HEK293 (cell line): ENCODE data around the gene DLG2.

Experiments used
- CTCF ChIA-PET: fragments of 350-600 bp; formaldehyde crosslinking; extraction: SDS; loops from one replicate; lab custom pipeline; 2021; ENCODE audit warnings: antibody characterized with exemption; lab: Yijun Ruan, JAX
- POLR2A ChIA-PET: fragments of 300-600 bp; formaldehyde crosslinking; extraction: SDS; loops from one replicate; lab custom pipeline; 2020; ENCODE audit warnings: antibody characterized with exemption, inconsistent platforms; lab: Yijun Ruan, JAX
- H3K27ac ChIP-seq: fragments of 200-500 bp; sonication (Bioruptor generic); 2 replicates; pipeline ENCODE4 v1.5.1; 2014; ENCODE audit warnings: low read depth, low read length, control low read depth, inconsistent platforms; ENCODE audit errors: extremely low read depth
- H3K36me3 ChIP-seq, 2 experiments: fragments of 200-500 bp in 1 of 2; sonication (Bioruptor generic) in 1 of 2; 1 replicate in 1 of 2; 2 replicates in 1 of 2; pipeline ENCODE4 v1.5.1; 2014 to 2017; ENCODE audit warnings: inconsistent platforms in 2 of 2, low read length in 2 of 2; ENCODE audit not compliant: control insufficient read depth in 2 of 2, insufficient read depth in 1 of 2
- H3K4me1 ChIP-seq: fragments of 200-500 bp; sonication (Bioruptor generic); 2 replicates; pipeline ENCODE4 v1.5.1; 2014; ENCODE audit warnings: mild to moderate bottlenecking, low read length, inconsistent platforms; ENCODE audit not compliant: control insufficient read depth, insufficient read depth
- H3K4me3 ChIP-seq: 2 replicates; pipeline ENCODE4 v1.5.1; 2011; ENCODE audit warnings: low read depth, mild to moderate bottlenecking, control low read depth, low read length, moderate library complexity
- H3K9me3 ChIP-seq: fragments of 200-500 bp; sonication (Bioruptor generic); 2 replicates; pipeline ENCODE4 v1.5.1; 2014; ENCODE audit warnings: low read depth, low read length, inconsistent platforms; ENCODE audit not compliant: control insufficient read depth, insufficient read depth
- GLIS2 ChIP-seq: fragments of 450-650 bp; formaldehyde crosslinking; IDR thresholded peaks from 2 replicates; pipeline ENCODE4 v1.5.1; 2016; ENCODE audit warnings: missing biosample characterization, missing genetic modification characterization
- IKZF3 ChIP-seq: fragments of 450-650 bp; IDR thresholded peaks from 2 replicates; pipeline ENCODE4 v1.5.0; 2018; ENCODE audit warnings: missing biosample characterization, mild to moderate bottlenecking, missing genetic modification characterization, moderate library complexity
- KLF7 ChIP-seq: fragments of 450-650 bp; formaldehyde crosslinking; IDR thresholded peaks from 2 replicates; pipeline ENCODE4 v1.5.1; 2016; ENCODE audit warnings: missing biosample characterization, missing genetic modification characterization, borderline replicate concordance
- KLF9 ChIP-seq: fragments of 450-650 bp; formaldehyde crosslinking; IDR thresholded peaks from 2 replicates; pipeline ENCODE4 v1.5.1; 2016; ENCODE audit warnings: missing biosample characterization, missing genetic modification characterization, low read depth
- MEIS1 ChIP-seq: sonication (generic); formaldehyde crosslinking; IDR thresholded peaks from 2 replicates; pipeline ENCODE4 v1.8.1; 2022; ENCODE audit warnings: missing genetic modification reagents, mild to moderate bottlenecking, borderline replicate concordance
- SALL2 ChIP-seq: fragments of 450-650 bp; formaldehyde crosslinking; IDR thresholded peaks from 2 replicates; pipeline ENCODE4 v1.5.0; 2017; ENCODE audit warnings: missing biosample characterization, mild to moderate bottlenecking, missing genetic modification characterization, borderline replicate concordance
- SCRT2 ChIP-seq: fragments of 450-650 bp; formaldehyde crosslinking; IDR thresholded peaks from 2 replicates; pipeline ENCODE4 v1.5.1; 2016; ENCODE audit warnings: missing biosample characterization, missing genetic modification characterization
- ZBTB48 ChIP-seq: fragments of 450-650 bp; formaldehyde crosslinking; IDR thresholded peaks from 2 replicates; pipeline ENCODE4 v1.5.1; 2016; ENCODE audit warnings: missing biosample characterization, missing genetic modification characterization
- ZFP41 ChIP-seq: fragments of 450-650 bp; formaldehyde crosslinking; IDR thresholded peaks from 2 replicates; pipeline ENCODE4 v1.5.1; 2016; ENCODE audit warnings: missing biosample characterization, missing genetic modification characterization, borderline replicate concordance
- ZFP69B ChIP-seq: fragments of 450-650 bp; formaldehyde crosslinking; IDR thresholded peaks from 2 replicates; pipeline ENCODE4 v1.5.1; 2016; ENCODE audit warnings: missing biosample characterization, missing genetic modification characterization
- ZNF146 ChIP-seq: fragments of 450-650 bp; formaldehyde crosslinking; IDR thresholded peaks from 2 replicates; pipeline ENCODE4 v1.5.1; 2016; ENCODE audit warnings: missing biosample characterization, missing genetic modification characterization
- ZNF157 ChIP-seq: fragments of 450-650 bp; formaldehyde crosslinking; IDR thresholded peaks from 2 replicates; pipeline ENCODE4 v1.5.1; 2016; ENCODE audit warnings: missing biosample characterization, missing genetic modification characterization
- ZNF221 ChIP-seq: fragments of 450-650 bp; formaldehyde crosslinking; IDR thresholded peaks from 2 replicates; pipeline ENCODE4 v1.5.1; 2017; ENCODE audit warnings: missing biosample characterization, missing genetic modification characterization, borderline replicate concordance
- ZNF26 ChIP-seq: fragments of 450-650 bp; formaldehyde crosslinking; IDR thresholded peaks from 2 replicates; pipeline ENCODE4 v1.5.1; 2016; ENCODE audit warnings: missing biosample characterization, missing genetic modification characterization
- ZNF350 ChIP-seq: fragments of 450-650 bp; formaldehyde crosslinking; IDR thresholded peaks from 2 replicates; pipeline ENCODE4 v1.5.0; 2017; ENCODE audit warnings: missing biosample characterization, mild to moderate bottlenecking, missing genetic modification characterization
- ZNF561 ChIP-seq: fragments of 450-650 bp; IDR thresholded peaks from 2 replicates; pipeline ENCODE4 v1.5.1; 2018; ENCODE audit warnings: missing biosample characterization, missing genetic modification characterization, borderline replicate concordance
- ZNF692 ChIP-seq: fragments of 450-650 bp; formaldehyde crosslinking; IDR thresholded peaks from 2 replicates; pipeline ENCODE4 v1.5.1; 2016; ENCODE audit warnings: missing biosample characterization, missing genetic modification characterization
- ZSCAN18 ChIP-seq: fragments of 450-650 bp; formaldehyde crosslinking; IDR thresholded peaks from 2 replicates; pipeline ENCODE4 v1.5.1; 2016; ENCODE audit warnings: missing biosample characterization, missing genetic modification characterization
- ZSCAN23 ChIP-seq: fragments of 450-650 bp; formaldehyde crosslinking; IDR thresholded peaks from 2 replicates; pipeline ENCODE4 v1.5.1; 2016; ENCODE audit warnings: missing biosample characterization, missing genetic modification characterization
- TF ChIP-seq, protein P1 (sequence below): fragments of 450-650 bp; formaldehyde crosslinking; IDR thresholded peaks from 2 replicates; pipeline ENCODE4 v1.5.1; 2016; ENCODE audit warnings: missing biosample characterization, missing genetic modification characterization
- TF ChIP-seq, protein P2 (sequence below): fragments of 450-650 bp; formaldehyde crosslinking; IDR thresholded peaks from 2 replicates; pipeline ENCODE4 v1.5.1; 2017; ENCODE audit warnings: missing biosample characterization, missing genetic modification characterization
- TF ChIP-seq, protein P3 (sequence below): fragments of 450-650 bp; formaldehyde crosslinking; IDR thresholded peaks from 2 replicates; pipeline ENCODE4 v1.5.1; 2016; ENCODE audit warnings: missing biosample characterization, missing genetic modification characterization
- TF ChIP-seq, protein P4 (sequence below): fragments of 450-650 bp; formaldehyde crosslinking; IDR thresholded peaks from 2 replicates; pipeline ENCODE4 v1.5.1; 2017; ENCODE audit warnings: missing biosample characterization, missing genetic modification characterization

The DLG2 gene

GRCh38 chr11:85269109-85269508 lies 358.0 kb downstream of the DLG2 start:
- TF ChIP-seq ZNF221 (no peak), ZNF157 (no peak)
- CTCF ChIA-PET, result no interaction called here
- POLR2A ChIA-PET, result no interaction called here

GRCh38 chr11:85266646-85267045 lies 360.5 kb downstream of the DLG2 start:
- no peaks in the 10 kb centered on the region for H3K9me3 ChIP-seq
- no peak overlapping the region for H3K4me3 ChIP-seq
- TF ChIP-seq ZNF561 (tag by site-specific recombination) (no peak), ZNF692 (tag by site-specific recombination) (no peak), ZSCAN23 (tag by site-specific recombination) (no peak), KLF7 (tag by site-specific recombination) (no peak), ZSCAN18 (no peak), KLF9 (tag by site-specific recombination) (no peak)
- TF ChIP-seq, protein P1, sequence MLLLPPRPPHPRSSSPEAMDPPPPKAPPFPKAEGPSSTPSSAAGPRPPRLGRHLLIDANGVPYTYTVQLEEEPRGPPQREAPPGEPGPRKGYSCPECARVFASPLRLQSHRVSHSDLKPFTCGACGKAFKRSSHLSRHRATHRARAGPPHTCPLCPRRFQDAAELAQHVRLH (tag by site-specific recombination), result no peak
- no peaks in the 10 kb centered on the region for H3K36me3 ChIP-seq
- no peak overlapping the region for H3K27ac ChIP-seq
- POLR2A ChIA-PET, result no interaction called here
- CTCF ChIA-PET, result no interaction called here
- no peaks in the 10 kb centered on the region for H3K4me1 ChIP-seq

More at GRCh38 chr11:85269109-85269508, 358.0 kb downstream of the DLG2 start:
- Histone ChIP-seq H3K27ac (no peak overlapping the region), H3K36me3 (no peaks in the 10 kb centered on the region), H3K4me1 (no peaks in the 10 kb centered on the region), H3K4me3 (no peak overlapping the region), H3K9me3 (no peaks in the 10 kb centered on the region)

- CTCF ChIA-PET, result no interaction called here
- H3K27ac ChIP-seq, result no peak overlapping the region
- H3K9me3 ChIP-seq, result no peaks in the 10 kb centered on the region
- no peak overlapping the region for H3K4me3 ChIP-seq
- H3K4me1 ChIP-seq, result no peaks in the 10 kb centered on the region
- TF ChIP-seq IKZF3 (tag by site-specific recombination) (no peak), MEIS1 (CRISPR knock-in tag) (no peak), ZNF146 (tag by site-specific recombination) (no peak), GLIS2 (tag by site-specific recombination) (no peak), ZNF26 (no peak), SCRT2 (tag by site-specific recombination) (no peak), SALL2 (no peak), ZBTB48 (tag by site-specific recombination) (no peak), ZNF350 (tag by site-specific recombination) (no peak), ZNF561 (tag by site-specific recombination) (no peak), ZSCAN23 (tag by site-specific recombination) (no peak), ZFP69B (tag by site-specific recombination) (no peak), ZFP41 (no peak)
- TF ChIP-seq, protein P2, sequence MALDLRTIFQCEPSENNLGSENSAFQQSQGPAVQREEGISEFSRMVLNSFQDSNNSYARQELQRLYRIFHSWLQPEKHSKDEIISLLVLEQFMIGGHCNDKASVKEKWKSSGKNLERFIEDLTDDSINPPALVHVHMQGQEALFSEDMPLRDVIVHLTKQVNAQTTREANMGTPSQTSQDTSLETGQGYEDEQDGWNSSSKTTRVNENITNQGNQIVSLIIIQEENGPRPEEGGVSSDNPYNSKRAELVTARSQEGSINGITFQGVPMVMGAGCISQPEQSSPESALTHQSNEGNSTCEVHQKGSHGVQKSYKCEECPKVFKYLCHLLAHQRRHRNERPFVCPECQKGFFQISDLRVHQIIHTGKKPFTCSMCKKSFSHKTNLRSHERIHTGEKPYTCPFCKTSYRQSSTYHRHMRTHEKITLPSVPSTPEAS (tag by site-specific recombination), result no peak
- TF ChIP-seq, protein P3, sequence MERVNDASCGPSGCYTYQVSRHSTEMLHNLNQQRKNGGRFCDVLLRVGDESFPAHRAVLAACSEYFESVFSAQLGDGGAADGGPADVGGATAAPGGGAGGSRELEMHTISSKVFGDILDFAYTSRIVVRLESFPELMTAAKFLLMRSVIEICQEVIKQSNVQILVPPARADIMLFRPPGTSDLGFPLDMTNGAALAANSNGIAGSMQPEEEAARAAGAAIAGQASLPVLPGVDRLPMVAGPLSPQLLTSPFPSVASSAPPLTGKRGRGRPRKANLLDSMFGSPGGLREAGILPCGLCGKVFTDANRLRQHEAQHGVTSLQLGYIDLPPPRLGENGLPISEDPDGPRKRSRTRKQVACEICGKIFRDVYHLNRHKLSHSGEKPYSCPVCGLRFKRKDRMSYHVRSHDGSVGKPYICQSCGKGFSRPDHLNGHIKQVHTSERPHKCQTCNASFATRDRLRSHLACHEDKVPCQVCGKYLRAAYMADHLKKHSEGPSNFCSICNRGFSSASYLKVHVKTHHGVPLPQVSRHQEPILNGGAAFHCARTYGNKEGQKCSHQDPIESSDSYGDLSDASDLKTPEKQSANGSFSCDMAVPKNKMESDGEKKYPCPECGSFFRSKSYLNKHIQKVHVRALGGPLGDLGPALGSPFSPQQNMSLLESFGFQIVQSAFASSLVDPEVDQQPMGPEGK (tag by site-specific recombination), result no peak
- TF ChIP-seq, protein P4, sequence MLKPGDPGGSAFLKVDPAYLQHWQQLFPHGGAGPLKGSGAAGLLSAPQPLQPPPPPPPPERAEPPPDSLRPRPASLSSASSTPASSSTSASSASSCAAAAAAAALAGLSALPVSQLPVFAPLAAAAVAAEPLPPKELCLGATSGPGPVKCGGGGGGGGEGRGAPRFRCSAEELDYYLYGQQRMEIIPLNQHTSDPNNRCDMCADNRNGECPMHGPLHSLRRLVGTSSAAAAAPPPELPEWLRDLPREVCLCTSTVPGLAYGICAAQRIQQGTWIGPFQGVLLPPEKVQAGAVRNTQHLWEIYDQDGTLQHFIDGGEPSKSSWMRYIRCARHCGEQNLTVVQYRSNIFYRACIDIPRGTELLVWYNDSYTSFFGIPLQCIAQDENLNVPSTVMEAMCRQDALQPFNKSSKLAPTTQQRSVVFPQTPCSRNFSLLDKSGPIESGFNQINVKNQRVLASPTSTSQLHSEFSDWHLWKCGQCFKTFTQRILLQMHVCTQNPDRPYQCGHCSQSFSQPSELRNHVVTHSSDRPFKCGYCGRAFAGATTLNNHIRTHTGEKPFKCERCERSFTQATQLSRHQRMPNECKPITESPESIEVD (tag by site-specific recombination), result no peak
- H3K36me3 ChIP-seq, result no peaks in the 10 kb centered on the region
- POLR2A ChIA-PET, result no interaction called here
Measured at GRCh38 chr11:85263328-85263727, 363.8 kb downstream of the DLG2 start.
